Colonic mucosa (tissue), 4 donors: ENCODE data around the gene DNAH9. TPM values are rescaled to one million over a fixed set of nuclear protein-coding genes. Genes with fewer than 3 reads are reported as not detected.

ENCODE experiments used
- DNase-seq: peaks from one replicate; pipeline ENCODE4 v3.0.0-alpha.2; 2020
- H3K27ac ChIP-seq: fragments of 200-600 bp; one replicate; pipeline ENCODE4 v1.8.0; 2021
- H3K27me3 ChIP-seq: fragments of 200-600 bp; one replicate; pipeline ENCODE4 v1.8.0; 2021
- H3K36me3 ChIP-seq: fragments of 200-600 bp; one replicate; pipeline ENCODE4 v1.8.0; 2021
- H3K4me1 ChIP-seq: fragments of 200-600 bp; one replicate; pipeline ENCODE4 v1.8.0; 2021; ENCODE audit warnings: mild to moderate bottlenecking
- H3K4me3 ChIP-seq: fragments of 200-600 bp; one replicate; pipeline ENCODE4 v1.8.0; 2021
- H3K9ac ChIP-seq, 2 donors: one replicate each; pipeline ENCODE4 v1.7.0; 2013; ENCODE audit warnings: control low read depth in 2 of 2, low read depth in 2 of 2, low read length in 2 of 2
- H3K9me3 ChIP-seq: fragments of 200-600 bp; one replicate; pipeline ENCODE4 v1.8.0; 2021
- intact Hi-C: fragments of 100-400 bp; cut with DNase I; formaldehyde crosslinking; loops from one replicate; pipeline ENCODE4 v1.14.1; 2022
- total RNA-seq, 2 donors: library from RNA; stranded (reverse); fragmentation: NEBNext Ultra II Directional in 1 of 2; extraction: Animal tissue kit (Norgen Biotek cat#: 25700) in 1 of 2; gene quantifications; one replicate each; pipeline ENCODE4 v1.2.1, GENCODE V29; 2021
- TF ChIP-seq, protein P1 (sequence below): fragments of 200-600 bp; IDR thresholded peaks from one replicate; pipeline ENCODE4 v1.8.0; 2022; ENCODE audit warnings: antibody characterized with exemption, mild to moderate bottlenecking
- donor health status: healthy.
- donor health status: DM: no; HTN: no; CAD: no.
- donor health status: DM: no; HTN: no; CAD: no.

DNAH9 gene
- total RNA-seq, 2 donors from 2014 or later: 0.40 to 0.69 TPM

DNA sequence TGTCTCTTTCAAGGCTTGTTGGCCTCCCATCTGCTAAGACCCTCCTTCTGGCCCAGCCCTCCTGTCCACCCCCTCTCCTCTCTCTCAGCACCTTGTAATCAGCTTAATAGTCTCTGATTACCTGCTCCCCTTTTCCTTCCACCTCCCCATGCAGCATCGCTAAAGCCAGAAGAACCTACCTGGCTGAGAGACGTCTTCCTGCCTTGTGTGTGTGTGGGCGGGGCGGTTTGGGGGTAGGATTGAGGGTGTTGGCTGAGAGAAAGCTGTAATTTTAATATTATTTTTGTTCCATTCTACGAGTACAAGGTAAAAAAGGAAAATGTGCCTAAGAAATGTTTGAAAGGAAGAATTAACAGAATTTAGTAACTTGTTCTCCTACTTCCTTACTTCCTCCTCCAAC lies 3.4 kb downstream of the DNAH9 start:
- Histone ChIP-seq H3K36me3 (no peaks in the 10 kb centered on the region), H3K27me3 (no peaks in the 10 kb centered on the region), H3K27ac (no peak overlapping the region), H3K9ac (no peak overlapping the region), H3K4me1 (no peaks in the 10 kb centered on the region), H3K9me3 (no peaks in the 10 kb centered on the region), H3K4me3 (no peak overlapping the region)
- intact Hi-C loops: no loop called here
- TF ChIP-seq, protein P1, sequence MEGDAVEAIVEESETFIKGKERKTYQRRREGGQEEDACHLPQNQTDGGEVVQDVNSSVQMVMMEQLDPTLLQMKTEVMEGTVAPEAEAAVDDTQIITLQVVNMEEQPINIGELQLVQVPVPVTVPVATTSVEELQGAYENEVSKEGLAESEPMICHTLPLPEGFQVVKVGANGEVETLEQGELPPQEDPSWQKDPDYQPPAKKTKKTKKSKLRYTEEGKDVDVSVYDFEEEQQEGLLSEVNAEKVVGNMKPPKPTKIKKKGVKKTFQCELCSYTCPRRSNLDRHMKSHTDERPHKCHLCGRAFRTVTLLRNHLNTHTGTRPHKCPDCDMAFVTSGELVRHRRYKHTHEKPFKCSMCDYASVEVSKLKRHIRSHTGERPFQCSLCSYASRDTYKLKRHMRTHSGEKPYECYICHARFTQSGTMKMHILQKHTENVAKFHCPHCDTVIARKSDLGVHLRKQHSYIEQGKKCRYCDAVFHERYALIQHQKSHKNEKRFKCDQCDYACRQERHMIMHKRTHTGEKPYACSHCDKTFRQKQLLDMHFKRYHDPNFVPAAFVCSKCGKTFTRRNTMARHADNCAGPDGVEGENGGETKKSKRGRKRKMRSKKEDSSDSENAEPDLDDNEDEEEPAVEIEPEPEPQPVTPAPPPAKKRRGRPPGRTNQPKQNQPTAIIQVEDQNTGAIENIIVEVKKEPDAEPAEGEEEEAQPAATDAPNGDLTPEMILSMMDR: no peak
- no peak for DNase-seq

- peak overlapping the region; percentile 55 for H3K27ac ChIP-seq
- no peaks in the 10 kb centered on the region for H3K27me3 ChIP-seq
- no peaks in the 10 kb centered on the region for H3K36me3 ChIP-seq
- peak; percentile 80 for DNase-seq
- TF ChIP-seq, protein P1: no peak
- no peak overlapping the region for H3K9ac ChIP-seq
- H3K9me3 ChIP-seq: no peaks in the 10 kb centered on the region
- no peaks in the 10 kb centered on the region for H3K4me1 ChIP-seq
- intact Hi-C loops: no loop called here
- no peak overlapping the region for H3K4me3 ChIP-seq
These were observed 10.1 kb downstream of the DNAH9 start for GRCh38 chr17:11608396-11608795.

GRCh38 chr17:11610999-11611566 lies 12.8 kb downstream of the DNAH9 start:
- Histone ChIP-seq H3K4me3 (no peak overlapping the region), H3K36me3 (no peaks in the 10 kb centered on the region), H3K9me3 (no peaks in the 10 kb centered on the region), H3K4me1 (no peaks in the 10 kb centered on the region), H3K27me3 (no peaks in the 10 kb centered on the region), H3K9ac (no peak overlapping the region), H3K27ac (no peak overlapping the region)
- intact Hi-C loops: no loop called here
- no peak for DNase-seq
- TF ChIP-seq, protein P1: no peak

DNA sequence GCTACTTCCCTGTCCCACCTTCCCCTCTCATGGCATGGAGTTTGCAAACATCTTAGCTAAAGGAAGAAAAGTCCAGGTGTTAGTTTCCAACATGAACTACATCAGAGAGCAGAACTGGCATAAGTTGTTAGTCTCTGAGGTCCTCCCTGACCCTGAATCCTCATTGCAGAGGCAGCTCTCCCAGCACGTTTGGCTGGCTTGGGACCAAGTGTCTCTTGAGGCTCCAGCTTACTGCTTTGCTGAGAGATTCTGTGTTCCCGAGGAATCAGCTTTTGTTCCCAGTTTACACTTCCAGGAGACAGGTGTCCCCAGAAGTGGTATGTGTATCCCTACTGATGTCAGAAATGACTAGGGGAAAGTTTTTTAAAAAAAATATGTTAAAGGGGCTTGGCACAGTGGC lies 14.7 kb downstream of the DNAH9 start:
- no peak for DNase-seq

GRCh38 chr17:11618861-11619566 lies 20.7 kb downstream of the DNAH9 start:
- DNase-seq: peak; percentile 89
- no peaks in the 10 kb centered on the region for H3K4me1 ChIP-seq
- no peaks in the 10 kb centered on the region for H3K27me3 ChIP-seq
- TF ChIP-seq, protein P1: no peak
- peak overlapping the region; percentile 71 for H3K27ac ChIP-seq
- no peaks in the 10 kb centered on the region for H3K9me3 ChIP-seq
- no peak overlapping the region for H3K4me3 ChIP-seq
- intact Hi-C loops: no loop called here
- H3K9ac ChIP-seq: no peak overlapping the region
- H3K36me3 ChIP-seq: no peaks in the 10 kb centered on the region

More for the DNA sequence above, 14.7 kb downstream of the DNAH9 start:
- Histone ChIP-seq H3K4me3 (no peak overlapping the region), H3K36me3 (no peaks in the 10 kb centered on the region), H3K27ac (no peak overlapping the region), H3K9ac (no peak overlapping the region), H3K4me1 (no peaks in the 10 kb centered on the region), H3K9me3 (no peaks in the 10 kb centered on the region), H3K27me3 (no peaks in the 10 kb centered on the region)
- intact Hi-C loops: no loop called here
- TF ChIP-seq, protein P1: no peak
